ENCODE data around the gene CFAP20DC. TPM values are rescaled to one million over a fixed set of nuclear protein-coding genes. Genes with fewer than 3 reads are reported as not detected.

The CFAP20DC gene
- total and polyA plus RNA-seq, 2 of the 13 experiments (the other 11 are each of a cell fraction or from before 2014, with no cell fraction given), result not detected

DNA sequence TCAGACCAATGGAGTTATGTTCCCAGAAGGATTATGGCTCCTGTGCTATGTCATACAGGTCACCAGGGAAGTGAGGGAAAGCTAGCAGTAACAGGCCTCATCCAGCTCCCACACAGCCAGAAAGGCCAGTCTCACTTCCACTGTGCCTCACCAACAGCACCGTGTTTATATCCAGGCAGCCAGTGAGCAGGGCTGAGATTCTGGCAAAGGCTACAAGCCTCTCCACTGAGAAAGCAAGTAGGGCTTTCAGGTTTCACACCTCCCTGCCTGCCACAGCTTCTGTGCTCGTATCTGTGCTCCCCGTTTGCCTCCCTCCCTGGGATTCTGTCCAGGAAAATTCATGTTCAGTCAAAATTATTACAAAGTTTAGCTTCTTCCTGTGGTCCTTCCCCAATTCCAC is 14.9 kb upstream of the CFAP20DC start (continued):
- TF ChIP-seq, protein P1, sequence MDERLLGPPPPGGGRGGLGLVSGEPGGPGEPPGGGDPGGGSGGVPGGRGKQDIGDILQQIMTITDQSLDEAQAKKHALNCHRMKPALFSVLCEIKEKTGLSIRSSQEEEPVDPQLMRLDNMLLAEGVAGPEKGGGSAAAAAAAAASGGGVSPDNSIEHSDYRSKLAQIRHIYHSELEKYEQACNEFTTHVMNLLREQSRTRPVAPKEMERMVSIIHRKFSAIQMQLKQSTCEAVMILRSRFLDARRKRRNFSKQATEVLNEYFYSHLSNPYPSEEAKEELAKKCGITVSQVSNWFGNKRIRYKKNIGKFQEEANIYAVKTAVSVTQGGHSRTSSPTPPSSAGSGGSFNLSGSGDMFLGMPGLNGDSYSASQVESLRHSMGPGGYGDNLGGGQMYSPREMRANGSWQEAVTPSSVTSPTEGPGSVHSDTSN (CRISPR knock-in tag; IDR thresholded peaks at IDR 0.05), result no peak

DNA sequence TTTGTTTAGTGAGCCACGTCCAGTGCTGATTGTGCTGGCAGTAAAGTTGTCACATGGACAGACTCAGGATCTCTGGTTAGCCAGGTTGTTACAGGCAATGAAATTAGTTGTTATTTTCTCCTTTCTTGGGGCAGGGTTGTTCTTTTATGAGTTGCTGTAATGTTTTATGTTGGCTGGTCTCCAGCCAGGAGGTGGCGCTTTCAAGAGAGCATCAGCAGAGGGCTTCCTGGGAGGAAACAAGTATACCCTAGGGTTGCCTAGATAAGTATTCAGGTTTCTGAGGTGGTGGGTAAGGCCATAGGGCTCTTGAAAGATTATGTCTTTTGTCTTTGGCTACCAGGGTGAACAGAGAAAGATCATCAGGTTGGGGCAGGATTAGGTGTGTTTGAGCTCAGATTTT is 14.5 kb upstream of the CFAP20DC start:
- Histone ChIP-seq H3K36me3 (replicated peaks in 1 of 2; ENCODE audit: control insufficient read depth in 1 of 2, insufficient read depth in 2 of 2, low read length in 2 of 2) (no peaks in the 10 kb centered on the region), H2AFZ (ENCODE audit: low read length) (no peak overlapping the region), H3K4me2 (ENCODE audit: low read depth, low read length) (no peak overlapping the region), H3K27me3 (ENCODE audit: control insufficient read depth in 1 of 2, insufficient read depth in 2 of 2, low read length in 2 of 2) (no peaks in the 10 kb centered on the region), H3K9me3 (ENCODE audit: low read length) (no peaks in the 10 kb centered on the region), H3K9ac (ENCODE audit: insufficient read depth, low read depth, low read length) (no peak overlapping the region), H3K4me3 (replicated peaks in 1 of 3; ENCODE audit: insufficient read depth in 1 of 3, low read depth in 2 of 3, low read length in 3 of 3) (no peak overlapping the region), H3K79me2 (ENCODE audit: insufficient read depth, low read length) (no peaks in the 10 kb centered on the region), H4K20me1 (ENCODE audit: insufficient read depth, low read length) (no peaks in the 10 kb centered on the region), H3K27ac (ENCODE audit: extremely low read length, insufficient read depth, low read length) (no peak overlapping the region), H3K4me1 (ENCODE audit: insufficient read depth, low read length) (no peaks in the 10 kb centered on the region)
- intact Hi-C loops (cut with micrococcal nuclease; ENCODE audit: unreplicated experiment), result no loop called here
- ChIA-PET CTCF (ENCODE audit: low intra/inter-chr PET ratio, low total read pairs) (no interaction called here), POLR2A (no interaction called here)
- FAIRE-seq, result no peak
- no TSS peak for BruUV-seq (replicated peaks)
- in situ Hi-C loops (cut with HindIII; ENCODE audit: extremely low pct_ligation_motif_present, low pct_unique_long_range_greater_than_20kb), result no loop called here
- no peak for ATAC-seq
- WGBS (ENCODE audit: low lambda C conversion rate), result 60% methylated on average over 2 of the region's 2 CpGs
- no peak for DNase-seq (ENCODE audit: low spot score)
- TF ChIP-seq NR2F1 (CRISPR knock-in tag; IDR thresholded peaks at IDR 0.05) (no peak), ZFAT (CRISPR knock-in tag; conservative IDR thresholded peaks at IDR 0.05) (no peak), MIER3 (CRISPR knock-in tag; IDR thresholded peaks at IDR 0.05; ENCODE audit: borderline replicate concordance) (no peak), PHF8 (CRISPR knock-in tag; IDR thresholded peaks at IDR 0.05) (no peak), SNRNP70 (IDR thresholded peaks at IDR 0.05; ENCODE audit: low read depth, low read length) (no peak), ZNF543 (CRISPR knock-in tag; IDR thresholded peaks at IDR 0.05) (no peak), RCOR2 (CRISPR knock-in tag; IDR thresholded peaks at IDR 0.05) (no peak), ELF3 (CRISPR knock-in tag; IDR thresholded peaks at IDR 0.05) (no peak), TEAD3 (CRISPR knock-in tag; optimal IDR thresholded peaks at IDR 0.05; ENCODE audit: borderline replicate concordance) (no peak), BRCA1 (CRISPR knock-in tag; IDR thresholded peaks at IDR 0.05) (no peak), ZNF232 (CRISPR knock-in tag; IDR thresholded peaks at IDR 0.05; ENCODE audit: borderline replicate concordance) (no peak), IRX3 (CRISPR knock-in tag; IDR thresholded peaks at IDR 0.05; ENCODE audit: borderline replicate concordance, low read depth) (no peak)
- TF ChIP-seq, protein P2, sequence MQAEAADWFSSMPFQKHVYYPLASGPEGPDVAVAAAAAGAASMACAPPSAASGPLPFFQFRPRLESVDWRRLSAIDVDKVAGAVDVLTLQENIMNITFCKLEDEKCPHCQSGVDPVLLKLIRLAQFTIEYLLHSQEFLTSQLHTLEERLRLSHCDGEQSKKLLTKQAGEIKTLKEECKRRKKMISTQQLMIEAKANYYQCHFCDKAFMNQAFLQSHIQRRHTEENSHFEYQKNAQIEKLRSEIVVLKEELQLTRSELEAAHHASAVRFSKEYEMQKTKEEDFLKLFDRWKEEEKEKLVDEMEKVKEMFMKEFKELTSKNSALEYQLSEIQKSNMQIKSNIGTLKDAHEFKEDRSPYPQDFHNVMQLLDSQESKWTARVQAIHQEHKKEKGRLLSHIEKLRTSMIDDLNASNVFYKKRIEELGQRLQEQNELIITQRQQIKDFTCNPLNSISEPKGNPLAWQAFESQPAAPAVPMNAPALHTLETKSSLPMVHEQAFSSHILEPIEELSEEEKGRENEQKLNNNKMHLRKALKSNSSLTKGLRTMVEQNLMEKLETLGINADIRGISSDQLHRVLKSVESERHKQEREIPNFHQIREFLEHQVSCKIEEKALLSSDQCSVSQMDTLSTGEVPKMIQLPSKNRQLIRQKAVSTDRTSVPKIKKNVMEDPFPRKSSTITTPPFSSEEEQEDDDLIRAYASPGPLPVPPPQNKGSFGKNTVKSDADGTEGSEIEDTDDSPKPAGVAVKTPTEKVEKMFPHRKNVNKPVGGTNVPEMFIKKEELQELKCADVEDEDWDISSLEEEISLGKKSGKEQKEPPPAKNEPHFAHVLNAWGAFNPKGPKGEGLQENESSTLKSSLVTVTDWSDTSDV (CRISPR knock-in tag; IDR thresholded peaks at IDR 0.05), result no peak

Data from HepG2 (cell line).